ENCODE data around the gene ZBTB7B.
"Not testable (repeated sequence)": the region's sequence is repeated elsewhere in the genome, so short reads cannot be mapped to it uniquely, and the experiment has no call there.

ZBTB7B gene

DNA sequence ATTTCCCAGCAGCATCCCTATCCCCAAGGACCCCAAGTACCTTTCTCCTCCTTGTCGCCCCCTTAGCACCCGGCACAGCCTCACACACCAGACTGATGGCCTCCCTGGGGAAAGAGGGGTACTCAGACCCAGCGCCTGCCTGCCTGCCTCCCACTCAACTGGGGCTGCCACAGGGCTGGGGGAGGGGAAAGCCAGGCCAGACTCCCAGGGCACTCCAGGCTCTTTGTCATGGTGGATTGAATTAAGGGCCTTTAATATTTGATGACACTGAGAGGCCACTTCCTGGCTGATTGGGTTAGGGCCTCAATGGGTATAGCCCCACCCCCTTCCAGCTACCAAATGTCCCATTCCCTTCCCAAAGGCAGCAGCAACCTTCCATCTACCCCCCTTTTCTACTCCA is 33.9 kb upstream of the ZBTB7B start:
- no peak for DNase-seq (ENCODE audit: low read depth, low spot score)

DNA sequence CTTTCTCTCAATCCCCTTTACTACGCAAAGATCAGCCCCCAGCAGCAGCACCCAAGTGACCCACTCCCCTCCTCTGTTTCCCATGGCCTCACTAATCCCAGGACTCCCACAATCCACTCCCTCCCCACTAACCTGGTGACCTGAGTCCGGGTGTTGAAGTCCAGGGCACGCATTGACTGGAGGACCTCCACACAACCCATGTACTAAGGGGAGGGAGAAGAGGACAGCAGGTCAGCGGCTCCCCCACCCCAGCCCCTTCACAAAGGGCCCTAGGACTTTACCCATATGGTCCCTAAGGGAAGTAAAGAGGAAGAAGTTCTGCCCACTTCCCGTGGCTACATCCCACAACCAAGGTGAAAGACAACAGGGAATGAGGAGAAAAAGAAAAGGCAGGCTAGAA is 33.4 kb upstream of the ZBTB7B start:
- DNase-seq (ENCODE audit: low read depth, low spot score): no peak

DNA sequence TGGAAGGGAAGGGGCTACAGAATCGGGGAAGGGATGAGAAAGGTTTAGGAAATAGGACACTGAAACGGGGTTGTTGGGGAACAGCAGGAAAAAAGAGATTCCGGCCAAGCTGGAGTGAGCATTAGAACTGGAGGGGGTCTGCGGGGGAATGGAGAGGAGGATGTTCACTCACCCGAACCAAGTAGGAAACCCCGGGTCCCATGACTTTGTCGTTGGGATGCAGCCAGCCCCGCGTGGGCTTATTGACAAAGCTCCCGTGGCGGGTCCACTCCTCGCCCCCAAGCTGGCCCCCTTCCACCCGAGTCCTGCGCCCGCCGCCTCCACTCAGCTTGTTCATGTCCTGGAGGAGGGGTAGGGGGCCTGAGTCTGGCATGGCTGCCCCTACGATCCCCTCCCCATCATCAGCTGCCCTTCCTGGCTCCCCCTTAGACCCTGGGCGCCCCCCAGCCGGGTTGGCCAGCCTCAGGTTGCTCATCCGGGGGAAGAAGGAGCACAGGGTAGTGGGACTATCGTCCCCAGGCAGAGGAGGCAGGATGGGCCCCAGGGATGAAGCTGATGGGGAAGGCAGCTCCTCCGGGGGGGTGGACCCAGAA is 32.6 kb upstream of the ZBTB7B start:
- DNase-seq (ENCODE audit: low read depth, low spot score): no peak

DNA sequence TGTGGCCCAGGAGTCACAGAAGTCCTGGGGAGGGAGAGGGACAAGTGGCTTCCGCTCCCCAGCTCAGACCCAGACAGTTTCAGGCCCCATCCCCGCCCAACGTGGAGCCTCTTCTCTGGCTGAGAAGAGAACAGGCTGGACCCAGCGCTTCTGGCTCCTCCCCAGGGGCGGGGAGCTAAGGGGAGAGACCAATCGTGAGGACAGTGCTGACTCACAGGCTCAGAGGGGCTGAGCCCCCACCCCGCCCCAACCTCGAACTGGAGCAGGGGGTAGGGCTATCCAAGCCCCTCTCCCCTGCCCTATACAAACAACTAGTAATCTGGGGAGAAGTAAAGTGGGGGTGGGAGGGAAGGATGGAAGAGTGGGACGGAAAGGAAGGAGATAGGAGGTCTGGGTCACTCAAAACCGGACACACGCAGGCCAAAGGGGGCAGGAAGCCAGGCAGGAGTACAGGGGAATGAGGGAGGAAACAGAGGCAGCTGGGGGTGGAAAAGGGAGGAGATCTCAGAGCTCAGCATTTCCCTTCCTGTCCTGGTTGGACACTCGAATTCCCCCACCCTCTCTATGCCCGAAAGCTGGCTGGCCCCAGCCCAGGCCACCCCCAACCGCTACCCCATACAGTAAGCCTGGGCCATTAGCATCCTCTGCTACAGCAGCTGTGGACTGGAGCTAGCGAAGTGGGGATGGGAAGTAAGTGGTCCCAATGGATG is 31.8 kb upstream of the ZBTB7B start, which contains the start of gene SHC1:
Gene SHC1 (minus strand): TSS at position 117 of the 710 bp plus-strand sequence. CDS start 221 bp downstream, outside the sequence.
- peak; percentile 80 for DNase-seq (ENCODE audit: low read depth, low spot score)

DNA sequence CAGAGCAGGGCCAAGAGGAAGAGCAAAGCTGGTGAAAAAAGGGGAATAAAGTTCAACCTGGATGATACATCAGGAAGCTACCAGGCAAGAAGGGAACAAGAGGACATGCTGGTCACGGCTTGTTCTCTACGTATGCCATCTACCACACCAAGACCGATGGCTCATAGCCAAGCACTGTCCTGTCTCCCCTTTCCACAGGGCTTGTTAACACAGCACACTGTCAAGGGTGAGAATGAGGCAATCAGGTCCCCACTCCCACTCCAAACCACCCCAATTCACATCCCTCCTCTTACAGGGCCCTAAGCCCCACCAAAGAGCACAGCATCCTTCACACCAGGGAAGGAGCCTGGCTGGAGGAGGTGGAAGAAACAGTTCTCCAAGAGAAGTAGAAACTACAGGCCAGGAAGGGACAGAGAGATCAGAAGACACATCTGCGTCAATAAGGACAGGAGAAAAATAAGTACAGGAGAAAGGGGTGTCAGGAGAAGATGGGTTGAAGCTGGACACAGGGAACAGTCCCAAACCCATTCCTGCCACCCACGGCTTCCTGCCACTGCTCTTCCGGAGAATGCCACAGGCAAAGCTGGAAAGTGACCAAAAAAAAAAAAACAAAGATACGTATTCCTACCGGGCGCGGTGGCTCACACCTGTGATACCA is 31.1 kb upstream of the ZBTB7B start:
- no peak for DNase-seq (ENCODE audit: low read depth, low spot score)

DNA sequence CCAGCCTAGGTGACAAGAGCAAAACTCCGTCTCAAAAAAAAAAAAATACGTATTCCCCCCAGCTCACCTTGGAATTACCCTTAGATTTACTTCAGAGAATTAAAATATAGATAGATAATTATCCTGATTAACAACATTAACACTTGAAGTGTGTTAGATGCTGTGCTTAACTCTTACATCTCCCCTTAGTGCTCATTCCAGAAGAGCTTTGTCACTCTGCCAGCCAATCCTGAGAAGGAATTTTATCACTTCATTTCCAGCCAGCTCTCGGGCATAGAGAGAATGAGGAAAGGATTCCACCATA is 30.4 kb upstream of the ZBTB7B start:
- DNase-seq (ENCODE audit: low read depth, low spot score): no peak

DNA sequence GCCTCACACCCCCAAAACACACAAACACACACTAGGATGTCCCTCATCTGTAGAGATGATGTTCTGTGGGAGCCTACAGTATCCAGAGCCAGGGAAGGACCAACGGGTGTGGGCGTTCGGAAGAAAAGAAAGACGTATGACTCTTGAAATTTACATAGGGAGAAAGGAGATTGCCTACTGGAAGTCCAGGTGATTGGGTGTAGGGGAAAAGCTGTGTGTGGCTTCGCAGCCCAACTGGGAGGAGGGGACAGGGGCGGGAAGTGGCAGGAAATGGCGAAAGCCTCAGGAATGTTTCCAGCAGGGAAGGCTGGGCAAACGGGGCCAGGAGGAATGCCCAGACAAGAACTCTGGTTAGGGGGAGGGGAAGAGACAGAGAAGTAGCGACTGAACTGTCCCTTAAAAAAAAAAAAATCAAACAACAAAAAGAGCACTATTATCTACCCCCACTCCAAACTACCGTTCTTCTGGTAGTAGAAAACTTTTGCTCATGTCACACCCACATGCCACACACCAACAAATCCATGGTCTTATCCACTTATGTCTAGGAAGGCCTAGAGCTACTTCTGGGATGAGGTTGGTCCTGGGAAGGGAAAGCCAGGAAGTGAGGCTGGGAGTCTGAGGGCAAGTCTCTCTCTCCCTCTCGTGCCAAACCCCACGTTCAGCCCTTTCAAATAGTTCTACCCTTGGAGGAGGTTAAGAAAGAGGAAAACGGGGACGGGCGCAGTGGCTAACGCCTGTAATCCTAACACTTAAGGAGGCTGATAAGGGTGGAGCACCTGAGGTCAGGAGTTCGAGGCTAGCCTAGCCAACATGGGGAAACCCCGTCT is 29.9 kb upstream of the ZBTB7B start:
- DNase-seq (ENCODE audit: low read depth, low spot score): no peak

DNA sequence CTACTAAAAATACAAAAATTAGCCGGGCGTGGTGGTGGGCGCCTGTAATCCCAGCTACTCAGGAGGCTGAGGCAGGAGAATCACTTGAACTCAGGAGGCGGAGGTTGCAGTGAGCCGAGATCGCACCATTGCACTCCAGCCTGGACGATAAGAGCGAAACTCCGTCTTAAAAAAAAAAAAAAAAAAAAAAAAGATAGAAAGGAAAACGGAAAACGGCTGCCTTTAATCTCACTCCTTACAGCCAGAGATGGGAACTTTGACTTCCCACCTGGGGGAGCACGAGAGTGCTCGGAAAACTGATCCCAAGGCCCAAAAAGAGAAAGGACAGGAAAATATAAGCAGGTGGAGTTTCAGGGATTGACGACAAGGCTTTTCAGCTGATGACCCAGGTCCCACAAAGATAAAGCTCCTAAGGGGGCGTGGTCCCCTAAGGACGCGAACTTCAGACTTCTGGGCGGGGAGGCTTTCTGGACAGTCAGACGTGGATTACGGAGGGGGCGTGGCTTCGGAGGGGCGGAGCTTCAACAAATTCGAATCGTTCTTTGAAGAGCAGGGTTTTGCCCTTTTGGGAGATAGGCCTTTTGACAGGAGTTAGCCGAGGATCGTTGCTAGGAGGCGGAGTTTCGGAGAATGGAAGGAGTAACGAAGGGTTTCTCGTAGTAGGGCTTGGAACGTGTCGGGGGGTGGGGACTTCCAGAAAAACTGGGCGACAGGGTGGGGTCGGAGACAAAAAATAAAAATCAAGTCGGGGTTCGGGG is 29.1 kb upstream of the ZBTB7B start:
- peak; percentile 79 for DNase-seq (ENCODE audit: low read depth, low spot score)

DNA sequence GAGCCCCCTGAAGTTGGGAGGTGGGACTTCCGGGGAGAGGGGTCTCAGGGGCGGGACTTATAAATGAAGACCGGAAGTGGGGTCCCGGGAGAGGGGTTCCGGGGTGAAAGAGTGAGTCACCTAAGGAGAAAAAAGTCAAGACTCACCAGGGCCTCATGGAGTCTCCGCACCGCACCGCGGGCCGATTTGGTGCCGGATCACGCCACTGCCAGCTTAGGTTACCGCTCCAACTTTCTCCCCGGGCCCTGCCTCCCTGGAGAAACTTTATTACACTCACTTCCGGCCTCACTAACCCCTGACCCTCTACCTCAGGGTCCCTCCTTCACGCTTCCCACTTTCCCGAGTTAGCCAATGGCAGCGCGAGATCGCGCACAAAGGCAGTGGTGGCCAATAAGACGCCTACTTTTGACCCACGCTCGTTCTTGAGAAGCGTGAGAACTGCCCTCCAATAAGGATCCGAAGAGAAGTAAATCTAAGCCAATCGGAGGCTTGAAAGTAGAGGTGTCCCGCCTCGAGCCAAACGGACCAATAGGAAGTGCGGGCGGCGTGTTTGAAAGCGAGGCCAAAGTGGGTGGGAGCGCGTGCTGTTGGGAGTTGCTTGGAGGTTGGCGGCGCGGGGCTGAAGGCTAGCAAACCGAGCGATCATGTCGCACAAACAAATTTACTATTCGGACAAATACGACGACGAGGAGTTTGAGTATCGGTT is 28.3 kb upstream of the ZBTB7B start, which contains the start of gene CKS1B:
Gene CKS1B (plus strand): TSS at position 580 of the 706 bp plus-strand sequence. CDS start 65 bp downstream, at position 645.
- peak; percentile 99 for DNase-seq (ENCODE audit: low read depth, low spot score)

DNA sequence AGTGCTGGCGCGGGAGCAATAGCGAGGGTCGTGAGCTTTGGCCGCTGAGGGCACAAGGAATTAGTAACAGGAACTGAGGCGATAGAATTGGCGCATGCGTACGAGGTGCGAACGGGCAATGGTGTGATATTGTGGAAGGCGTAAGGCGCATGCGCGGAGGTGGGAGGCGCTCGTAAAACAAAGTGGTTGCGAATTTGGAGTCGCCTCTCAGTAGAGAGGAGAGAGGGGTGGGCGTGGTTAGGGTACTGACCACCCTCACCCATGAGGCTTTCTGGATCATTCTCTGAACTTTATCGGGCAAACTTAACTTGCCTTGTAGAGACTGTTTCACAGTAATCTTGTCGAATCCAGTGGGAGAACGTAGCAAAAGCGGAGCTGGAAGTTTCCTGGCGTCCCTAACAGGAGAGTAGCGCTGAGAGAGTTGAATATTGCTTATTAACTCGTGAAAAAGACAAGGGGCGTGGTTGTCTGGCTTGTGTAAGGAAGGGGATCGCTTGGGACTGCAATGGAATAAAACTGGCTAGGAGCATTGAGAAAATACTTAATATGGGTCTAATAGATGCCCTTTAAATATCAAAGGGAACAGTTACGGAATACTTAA is 27.7 kb upstream of the ZBTB7B start:
- DNase-seq (ENCODE audit: low read depth, low spot score): no peak

DNA sequence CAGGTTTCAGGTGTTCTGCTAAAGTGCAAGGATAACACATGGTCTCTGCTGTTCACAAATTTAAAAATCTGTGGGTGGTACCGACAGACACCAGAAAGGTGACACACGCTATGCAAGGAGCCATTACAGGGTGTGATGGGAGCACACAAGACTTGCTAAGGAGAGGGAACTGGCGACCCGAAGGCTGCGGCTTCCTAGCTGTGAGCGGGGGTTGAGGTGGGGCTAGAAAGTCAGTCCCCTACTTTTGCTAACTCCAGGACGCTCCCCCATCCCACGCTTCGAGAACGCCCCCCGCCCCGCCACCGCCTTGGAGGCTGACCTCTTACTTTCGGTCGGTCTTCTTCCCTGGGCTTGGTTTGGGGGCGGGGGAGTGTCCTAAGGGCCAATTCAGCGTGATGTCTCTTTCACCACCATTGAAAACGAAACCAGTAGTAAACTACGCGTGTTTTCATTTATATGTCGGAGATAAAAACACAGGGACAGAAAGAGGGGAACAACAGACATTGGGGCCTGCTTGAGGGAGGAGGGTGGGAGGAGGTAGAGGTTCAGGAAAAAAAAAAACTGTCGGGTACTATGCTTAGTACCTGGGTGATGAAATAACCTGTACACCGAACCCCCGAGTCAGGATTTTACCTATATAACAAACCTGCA is 27.1 kb upstream of the ZBTB7B start:
- no peak for DNase-seq (ENCODE audit: low read depth, low spot score)

DNA sequence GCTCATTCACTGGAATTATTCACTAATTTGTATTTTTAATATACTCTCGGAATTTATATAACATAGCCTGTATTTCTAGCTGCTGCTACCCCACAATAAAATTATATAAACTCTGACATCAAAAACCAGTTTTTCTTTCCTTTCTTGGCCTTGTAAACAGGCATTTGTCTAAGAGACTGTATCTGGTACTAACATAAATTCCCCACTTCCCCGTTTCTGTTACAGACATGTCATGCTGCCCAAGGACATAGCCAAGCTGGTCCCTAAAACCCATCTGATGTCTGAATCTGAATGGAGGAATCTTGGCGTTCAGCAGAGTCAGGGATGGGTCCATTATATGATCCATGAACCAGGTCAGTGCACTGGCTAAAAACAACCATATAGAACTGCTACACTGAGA is 24.8 kb upstream of the ZBTB7B start:
- DNase-seq (ENCODE audit: low read depth, low spot score): not testable (repeated sequence)

DNA sequence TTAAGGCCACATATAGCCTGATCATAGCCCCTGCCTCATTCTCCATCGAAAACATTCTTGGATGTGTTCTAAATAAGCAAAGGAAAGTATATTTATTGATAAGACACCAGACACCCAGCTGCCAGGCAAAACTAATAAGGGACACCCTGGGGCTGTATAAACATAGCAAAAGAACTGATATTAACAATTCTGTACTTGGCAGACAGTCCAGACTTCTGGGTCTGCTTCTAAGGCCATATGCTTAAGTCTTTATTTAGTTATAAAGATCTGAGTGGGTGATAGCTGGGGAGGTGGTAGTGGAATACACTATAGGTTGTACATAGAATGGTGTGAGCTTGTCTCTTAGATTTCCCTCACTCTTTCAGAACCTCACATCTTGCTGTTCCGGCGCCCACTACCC is 24.2 kb upstream of the ZBTB7B start:
- no peak for DNase-seq (ENCODE audit: low read depth, low spot score)

DNA sequence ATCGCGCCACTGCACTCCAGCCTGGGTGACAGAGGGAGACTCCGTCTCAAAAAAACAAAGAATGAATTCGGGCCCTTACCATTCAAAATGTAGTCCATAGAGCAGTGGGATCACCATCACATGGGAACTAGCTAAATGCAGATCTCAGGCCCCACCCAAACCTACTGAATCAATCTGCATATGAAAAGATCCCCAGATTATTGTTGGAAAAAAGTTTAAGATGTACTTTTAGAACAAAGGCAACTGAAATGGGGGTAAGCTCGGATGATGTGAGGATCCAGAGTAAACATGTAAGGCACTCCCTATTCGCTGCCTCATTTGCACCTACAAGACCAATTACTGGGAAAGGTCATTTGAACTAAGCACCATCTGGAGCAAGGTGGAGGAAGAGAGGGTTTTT is 20.3 kb upstream of the ZBTB7B start:
- no peak for DNase-seq (ENCODE audit: low read depth, low spot score)

DNA sequence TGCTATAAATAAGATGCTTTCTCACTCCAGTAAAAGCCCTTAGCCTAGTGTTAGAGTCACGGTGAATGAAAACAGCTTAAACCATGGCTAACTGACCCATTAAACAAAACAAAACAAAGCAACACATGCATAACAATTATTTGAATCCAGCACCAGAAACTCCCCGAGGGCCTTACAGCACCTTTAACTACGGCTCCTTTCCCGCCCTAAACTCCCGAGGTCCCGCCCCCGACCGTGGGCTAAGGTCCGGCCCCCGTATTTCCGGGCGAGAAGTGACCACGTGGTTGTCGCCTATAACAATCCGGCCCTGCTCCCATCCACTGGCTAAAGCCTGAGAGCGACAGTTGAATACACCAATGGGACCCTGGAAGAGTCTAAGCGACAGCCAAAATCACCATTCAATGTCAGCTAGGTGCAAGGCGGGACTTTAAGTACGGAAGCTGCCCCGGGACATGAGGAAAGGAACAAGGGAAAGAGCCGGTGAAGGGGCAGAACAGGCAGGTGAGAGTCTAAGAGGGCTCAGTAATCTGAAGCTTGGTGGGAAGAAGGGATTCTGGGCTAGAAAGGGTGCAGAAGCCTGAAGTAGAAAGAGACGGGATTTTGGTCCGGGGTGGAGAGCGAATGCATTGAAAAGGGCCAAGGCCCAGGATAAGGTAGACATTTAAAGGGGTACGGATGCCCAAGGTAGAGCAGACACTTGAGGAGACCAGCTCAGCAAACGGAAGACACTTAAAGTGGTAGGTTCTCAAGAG is 19.5 kb upstream of the ZBTB7B start, which contains the start of gene FLAD1:
Gene FLAD1 (plus strand): TSS at position 448 of the 752 bp plus-strand sequence. CDS start 351 bp downstream, outside the sequence.
- peak; percentile 98 for DNase-seq (ENCODE audit: low read depth, low spot score)

DNA sequence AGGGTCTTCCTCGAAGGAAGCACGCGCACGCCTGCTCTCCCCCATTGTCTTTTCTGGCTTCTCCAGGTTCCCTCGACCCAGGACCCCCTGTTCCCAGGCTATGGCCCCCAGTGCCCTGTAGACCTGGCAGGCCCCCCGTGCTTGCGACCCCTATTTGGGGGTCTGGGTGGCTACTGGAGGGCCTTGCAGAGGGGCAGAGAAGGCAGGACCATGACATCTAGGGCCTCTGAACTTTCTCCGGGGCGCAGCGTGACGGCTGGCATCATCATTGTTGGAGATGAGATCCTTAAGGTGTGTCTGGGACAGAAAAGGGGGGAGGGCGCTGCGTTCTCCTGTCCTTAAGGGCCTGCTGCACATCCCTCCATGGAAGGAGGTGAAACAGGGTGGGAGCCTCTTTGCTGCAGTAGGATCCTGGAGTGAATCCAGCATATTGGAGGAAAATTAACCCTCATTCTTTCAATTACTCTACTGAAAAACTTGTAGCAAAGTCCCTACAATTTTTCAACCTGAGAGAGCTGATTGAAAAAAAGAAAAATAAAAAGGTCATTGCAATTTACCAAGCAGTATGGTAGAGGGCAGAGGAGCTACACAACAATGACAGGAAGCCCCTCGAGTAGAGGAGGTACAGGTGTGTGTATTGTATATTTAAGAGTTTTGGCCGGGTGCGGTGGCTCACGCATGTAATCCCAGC is 18.7 kb upstream of the ZBTB7B start:
- DNase-seq (ENCODE audit: low read depth, low spot score): no peak

DNA sequence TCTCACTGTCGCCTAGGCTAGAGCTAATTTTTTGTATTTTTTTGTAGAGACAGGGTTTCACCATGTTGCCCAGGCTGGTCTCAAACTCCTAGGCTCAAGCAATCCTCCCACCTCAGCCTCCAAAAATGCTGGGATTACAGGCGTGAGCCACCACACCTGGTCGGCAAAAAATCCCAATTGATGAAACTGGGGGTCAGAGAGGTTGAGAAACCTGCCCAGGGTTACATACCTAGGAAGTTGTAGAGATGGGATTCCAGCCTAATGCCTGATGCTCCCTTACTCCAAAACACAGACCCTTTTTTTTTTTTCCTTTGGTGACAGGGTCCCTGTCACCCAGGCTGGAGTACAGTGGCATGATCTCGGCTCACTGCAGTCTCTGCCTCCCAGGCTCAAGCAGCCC is 15.9 kb upstream of the ZBTB7B start:
- DNase-seq (ENCODE audit: low read depth, low spot score): not testable (repeated sequence)

DNA sequence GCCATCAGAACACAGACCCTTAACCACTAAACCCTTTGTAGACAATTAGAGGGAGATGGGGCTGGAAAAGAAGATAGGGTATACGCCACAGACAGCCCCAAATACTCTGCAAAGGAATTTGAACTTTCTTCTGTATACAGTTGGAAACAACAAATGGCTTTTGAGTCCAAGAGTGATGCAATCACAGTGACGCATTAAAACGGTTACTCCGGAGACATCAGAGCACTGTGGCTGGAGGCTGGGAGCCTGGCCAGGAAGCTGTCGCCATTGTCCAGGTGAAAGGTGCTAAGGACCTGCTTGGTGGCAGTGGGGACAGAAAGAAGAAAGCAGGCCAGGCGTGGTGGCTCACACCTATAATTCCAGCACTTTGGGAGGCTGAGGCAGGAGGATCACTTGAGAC is 15.3 kb upstream of the ZBTB7B start:
- DNase-seq (ENCODE audit: low read depth, low spot score): no peak
